HepG2 (cell line): Measurements from ENCODE around the gene LRP10. TPM values are rescaled to one million over a fixed set of nuclear protein-coding genes. Genes with fewer than 3 reads are reported as not detected.

Experiments used
- ATAC-seq: fragments of 200-7000 bp; cut with Tn5 transposase; 3 replicates; pipeline ENCODE4 v1.9.1; 2020; ENCODE audit warnings: mild to moderate bottlenecking, moderate library complexity
- BruUV-seq: library from RNA; stranded (reverse); fragments of 400-500 nt; replicated peaks from 2 replicates; lab custom pipeline; 2021; lab: Mats Ljungman, UMichigan
- CTCF ChIA-PET: fragments of 300-600 bp; formaldehyde crosslinking; extraction: SDS; loops from one replicate; lab custom pipeline; 2021; ENCODE audit warnings: low total read pairs, inconsistent platforms, low intra/inter-chr PET ratio; lab: Yijun Ruan, JAX
- POLR2A ChIA-PET: fragments of 350-600 bp; sonication (Branson Sonifier 250); formaldehyde crosslinking; loops from one replicate; lab custom pipeline; 2020; ENCODE audit warnings: antibody characterized with exemption, inconsistent platforms; lab: Yijun Ruan, JAX
- DNase-seq: peaks from one replicate; pipeline ENCODE4 v3.0.0-alpha.2; 2015; ENCODE audit warnings: low spot score
- FAIRE-seq: peaks from 3 replicates; lab custom pipeline; 2011; peaks lifted over from hg19 to GRCh38; lab: Jason Lieb, UNC
- H2AFZ ChIP-seq: one replicate; pipeline ENCODE4 v1.6.1; 2011; ENCODE audit warnings: low read length, inconsistent platforms
- H3K27ac ChIP-seq: fragments of 300-600 bp; 3 replicates; pipeline ENCODE4 v1.8.0; 2011; ENCODE audit warnings: mixed run types, mild to moderate bottlenecking, mixed read lengths, low read length, inconsistent platforms; ENCODE audit not compliant: insufficient read depth; ENCODE audit errors: extremely low read length
- H3K27me3 ChIP-seq, 2 experiments: fragments of 200-600 bp in 1 of 2; 2 replicates in 1 of 2; 3 replicates in 1 of 2; pipeline versions ENCODE4 v1.6.0 to v1.8.0; 2011; ENCODE audit warnings: low read length in 2 of 2, mild to moderate bottlenecking in 2 of 2, moderate library complexity in 2 of 2, inconsistent platforms in 1 of 2; ENCODE audit not compliant: insufficient read depth in 2 of 2, control insufficient read depth in 1 of 2
- H3K36me3 ChIP-seq, 2 experiments: fragments of 200-600 bp in 1 of 2; replicated peaks in 1 of 2; 2 replicates in 1 of 2; 3 replicates in 1 of 2; pipeline versions ENCODE4 v1.5.1 to v1.8.0; 2011; ENCODE audit warnings: low read length in 2 of 2, inconsistent platforms in 1 of 2; ENCODE audit not compliant: insufficient read depth in 2 of 2, control insufficient read depth in 1 of 2
- H3K4me1 ChIP-seq: 2 replicates; pipeline ENCODE4 v1.5.1; 2012; ENCODE audit warnings: low read length, inconsistent platforms; ENCODE audit not compliant: insufficient read depth
- H3K4me2 ChIP-seq: 2 replicates; pipeline ENCODE4 v1.6.0; 2011; ENCODE audit warnings: low read depth, low read length, inconsistent platforms
- H3K4me3 ChIP-seq, 3 experiments: fragments of 200-600 bp in 1 of 3; sonication (generic), shearing (Covaris generic) in 1 of 3; replicated peaks in 1 of 3; 2 replicates each; pipeline ENCODE4 v1.5.1; 2011 to 2016; ENCODE audit warnings: low read length in 3 of 3, inconsistent platforms in 2 of 3, low read depth in 2 of 3, mild to moderate bottlenecking in 2 of 3, control low read depth in 1 of 3, mixed read lengths in 1 of 3; ENCODE audit not compliant: insufficient read depth in 1 of 3
- H3K79me2 ChIP-seq: one replicate; pipeline ENCODE4 v1.6.1; 2011; ENCODE audit warnings: low read length, inconsistent platforms; ENCODE audit not compliant: insufficient read depth
- H3K9ac ChIP-seq: 2 replicates; pipeline ENCODE4 v1.6.0; 2011; ENCODE audit warnings: mild to moderate bottlenecking, low read depth, low read length, inconsistent platforms; ENCODE audit not compliant: insufficient read depth
- H3K9me3 ChIP-seq: 2 replicates; pipeline ENCODE4 v1.5.1; 2012; ENCODE audit warnings: mild to moderate bottlenecking, low read length
- H4K20me1 ChIP-seq: 2 replicates; pipeline ENCODE4 v1.6.0; 2011; ENCODE audit warnings: inconsistent platforms, mild to moderate bottlenecking, low read length, moderate library complexity; ENCODE audit not compliant: insufficient read depth
- CBX1 ChIP-seq: IDR thresholded peaks from one replicate; pipeline ENCODE4 v1.6.1; 2016; ENCODE audit warnings: antibody characterized with exemption, low read depth
- ELK4 ChIP-seq: sonication (generic); formaldehyde crosslinking; IDR thresholded peaks from 2 replicates; pipeline ENCODE4 v1.9.0; 2021; ENCODE audit warnings: missing genetic modification reagents, borderline replicate concordance
- ERF ChIP-seq: IDR thresholded peaks from 2 replicates; pipeline ENCODE4 v1.6.1; 2018; ENCODE audit warnings: missing biosample characterization, missing genetic modification reagents
- MTF1 ChIP-seq: sonication (generic); formaldehyde crosslinking; IDR thresholded peaks from 2 replicates; pipeline ENCODE4 v1.5.0; 2020; ENCODE audit warnings: missing genetic modification reagents
- NBN ChIP-seq: fragments of 450-650 bp; conservative IDR thresholded peaks from 2 replicates; pipeline ENCODE4 v1.6.1; 2017
- PITX1 ChIP-seq: sonication (generic); formaldehyde crosslinking; IDR thresholded peaks from 2 replicates; pipeline ENCODE4 v1.5.1; 2020; ENCODE audit warnings: mild to moderate bottlenecking, missing genetic modification reagents
- SALL2 ChIP-seq: sonication (generic); formaldehyde crosslinking; IDR thresholded peaks from 2 replicates; pipeline ENCODE4 v1.8.1; 2023; ENCODE audit warnings: mild to moderate bottlenecking, missing genetic modification reagents, inconsistent platforms
- THRA ChIP-seq: sonication (generic); formaldehyde crosslinking; IDR thresholded peaks from 2 replicates; pipeline ENCODE4 v1.4.0; 2020; ENCODE audit warnings: missing genetic modification reagents, borderline replicate concordance
- ZBTB38 ChIP-seq: sonication (generic); formaldehyde crosslinking; IDR thresholded peaks from 2 replicates; pipeline ENCODE4 v1.5.1; 2020; ENCODE audit warnings: mild to moderate bottlenecking, missing genetic modification reagents
- ZFP41 ChIP-seq: sonication (generic); formaldehyde crosslinking; IDR thresholded peaks from 2 replicates; pipeline ENCODE4 v1.4.0; 2020; ENCODE audit warnings: mild to moderate bottlenecking, missing genetic modification reagents, borderline replicate concordance
- ZNF260 ChIP-seq: sonication (generic); formaldehyde crosslinking; IDR thresholded peaks from 2 replicates; pipeline ENCODE4 v1.4.0; 2020; ENCODE audit warnings: missing genetic modification reagents, low read depth, mild to moderate bottlenecking, borderline replicate concordance
- ZNF331 ChIP-seq: sonication (generic); formaldehyde crosslinking; IDR thresholded peaks from 2 replicates; pipeline ENCODE4 v1.4.0; 2020; ENCODE audit warnings: missing genetic modification reagents
- ZNF446 ChIP-seq: sonication (generic); formaldehyde crosslinking; IDR thresholded peaks from 2 replicates; pipeline ENCODE4 v1.5.0; 2020; ENCODE audit warnings: mild to moderate bottlenecking, missing genetic modification reagents
- ZNF768 ChIP-seq: sonication (generic); formaldehyde crosslinking; IDR thresholded peaks from 2 replicates; pipeline ENCODE4 v1.4.0; 2020; ENCODE audit warnings: missing genetic modification reagents
- ZNF83 ChIP-seq: sonication (generic); formaldehyde crosslinking; IDR thresholded peaks from 2 replicates; pipeline ENCODE4 v1.4.0; 2020; ENCODE audit warnings: missing genetic modification reagents, mild to moderate bottlenecking, borderline replicate concordance
- ZZZ3 ChIP-seq: sonication (generic); formaldehyde crosslinking; IDR thresholded peaks from 2 replicates; pipeline ENCODE4 v1.4.0; 2020; ENCODE audit warnings: missing genetic modification reagents, mild to moderate bottlenecking, borderline replicate concordance
- WGBS: methylation state at CpG from one replicate; pipeline ENCODE4 v1.1.6; 2017; ENCODE audit warnings: low lambda C conversion rate; 5-methylcytosine and 5-hydroxymethylcytosine counted together
- in situ Hi-C: cut with HindIII; loops from 2 replicates; pipeline ENCODE4 v1.10.0; 2017; ENCODE audit warnings: low pct_unique_long_range_greater_than_20kb; ENCODE audit not compliant: extremely low pct_ligation_motif_present
- intact Hi-C: fragments of 100-400 bp; cut with micrococcal nuclease; formaldehyde crosslinking; loops from one replicate; pipeline ENCODE4 v1.10.0; 2022; ENCODE audit not compliant: unreplicated experiment
- polyA plus RNA-seq, 8 experiments: library from polyadenylated mRNA; depleted of rRNA in 3 of 8; stranded (reverse) in 7 of 8; unstranded in 1 of 8; fragments of >200 nt; fragmentation: Illumina TruSeq in 4 of 8; extraction: Trizol in 4 of 8; gene quantifications; 2 replicates each; pipeline versions ENCODE4 v1.2.1 to v1.2.3, GENCODE V29; 2011 to 2016; ENCODE audit warnings: low read depth in 4 of 8, missing spikeins in 1 of 8, mixed read lengths in 1 of 8; ENCODE audit not compliant: insufficient read depth in 1 of 8
- total RNA-seq, 5 experiments: library from RNA; depleted of rRNA; stranded (reverse); fragments of >200 nt; fragmentation: Illumina TruSeq; extraction: Trizol; gene quantifications; 2 replicates each; pipeline ENCODE4 v1.2.3, GENCODE V29; 2016; ENCODE audit warnings: low read depth in 1 of 5
- TF ChIP-seq, protein P1 (sequence below): sonication (generic); formaldehyde crosslinking; IDR thresholded peaks from 2 replicates; pipeline ENCODE4 v1.5.0; 2020; ENCODE audit warnings: mild to moderate bottlenecking, missing genetic modification reagents, moderate library complexity
- TF ChIP-seq, protein P2 (sequence below): sonication (generic); formaldehyde crosslinking; IDR thresholded peaks from 2 replicates; pipeline ENCODE4 v1.8.1; 2023; ENCODE audit warnings: mild to moderate bottlenecking, missing genetic modification reagents
- TF ChIP-seq, protein P3 (sequence below): sonication (generic); formaldehyde crosslinking; IDR thresholded peaks from 2 replicates; pipeline ENCODE4 v1.5.0; 2020; ENCODE audit warnings: missing genetic modification reagents

LRP10 gene
- total and polyA plus RNA-seq, 2 of the 13 experiments (the other 11 are each of a cell fraction or from before 2014, with no cell fraction given): 16.9 to 45.2 TPM

DNA sequence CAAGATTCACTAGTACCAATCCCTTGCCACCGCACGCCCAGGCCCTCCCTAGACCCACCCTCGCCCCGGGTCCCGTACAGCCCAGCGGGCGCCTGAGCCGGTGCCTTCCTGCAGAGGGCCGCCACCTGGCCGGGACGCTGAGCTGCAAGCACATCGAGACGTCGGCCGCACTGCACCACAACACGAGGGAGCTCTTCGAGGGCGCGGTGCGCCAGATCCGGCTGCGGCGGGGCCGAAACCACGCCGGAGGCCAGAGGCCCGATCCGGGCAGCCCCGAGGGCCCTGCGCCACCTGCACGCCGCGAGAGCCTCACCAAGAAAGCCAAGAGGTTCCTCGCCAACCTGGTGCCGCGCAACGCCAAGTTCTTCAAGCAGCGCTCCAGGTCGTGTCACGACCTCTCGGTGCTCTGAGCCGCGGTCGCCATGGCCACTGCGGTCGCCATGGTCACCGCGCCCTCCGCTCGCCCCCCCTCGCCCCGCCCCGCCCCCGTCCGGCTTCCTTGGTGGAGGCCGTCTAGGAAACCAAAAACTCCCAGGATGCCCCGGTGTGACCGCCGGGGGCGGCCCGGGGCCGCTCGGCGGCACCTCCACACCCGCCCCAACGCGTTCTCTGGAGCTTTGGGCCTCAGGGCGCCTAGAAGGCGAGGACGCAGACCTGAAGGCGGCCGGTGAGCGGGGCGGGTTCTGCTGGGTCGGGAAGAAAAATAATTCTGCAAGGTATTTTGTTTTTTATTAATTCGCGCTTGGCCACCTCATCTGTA lies 15.1 kb downstream of the LRP10 start:
- ATAC-seq (peak; percentile 16; the same call in 2 of the 3 replicates), DNase-seq (no peak), FAIRE-seq (no peak)
- Histone ChIP-seq H3K36me3 (no peaks in the 10 kb centered on the region), H3K79me2 (no peaks in the 10 kb centered on the region), H3K9me3 (no peaks in the 10 kb centered on the region), H3K4me3 (no peak overlapping the region), H3K4me1 (peaks cover 15% of the 10 kb centered on the region), H3K4me2 (no peak overlapping the region), H3K9ac (no peak overlapping the region), H3K27me3 (peaks cover 12 to 61% of the 10 kb centered on the region in 2 experiments; a peak in 4 of 5 replicates), H4K20me1 (no peaks in the 10 kb centered on the region), H2AFZ (no peak overlapping the region), H3K27ac (no peak overlapping the region)
- no TSS peak for BruUV-seq
- in situ Hi-C loops (no loop called here), intact Hi-C loops (no loop called here)
- WGBS: 67% methylated on average over 77 of the region's 77 CpGs
- POLR2A ChIA-PET: interaction anchor here (0.8 kb wide), 1 partner anchor 43 kb away, joined by 3 read pairs; no protein-coding TSS in a partner anchor
- CTCF ChIA-PET: no interaction called here
- TF ChIP-seq ZNF331 (CRISPR knock-in tag): no peak
- no peak for TF ChIP-seq ZFP41 (CRISPR knock-in tag)
- TF ChIP-seq NBN: no peak
- no peak for TF ChIP-seq ERF (CRISPR knock-in tag)
- TF ChIP-seq ZBTB38: peak; percentile 59; the same call in 1 of the 2 replicates
- no peak for TF ChIP-seq ZZZ3
- no peak for TF ChIP-seq SALL2
- TF ChIP-seq CBX1: no peak
- no peak for TF ChIP-seq ZNF446 (CRISPR knock-in tag)
- TF ChIP-seq, protein P1, sequence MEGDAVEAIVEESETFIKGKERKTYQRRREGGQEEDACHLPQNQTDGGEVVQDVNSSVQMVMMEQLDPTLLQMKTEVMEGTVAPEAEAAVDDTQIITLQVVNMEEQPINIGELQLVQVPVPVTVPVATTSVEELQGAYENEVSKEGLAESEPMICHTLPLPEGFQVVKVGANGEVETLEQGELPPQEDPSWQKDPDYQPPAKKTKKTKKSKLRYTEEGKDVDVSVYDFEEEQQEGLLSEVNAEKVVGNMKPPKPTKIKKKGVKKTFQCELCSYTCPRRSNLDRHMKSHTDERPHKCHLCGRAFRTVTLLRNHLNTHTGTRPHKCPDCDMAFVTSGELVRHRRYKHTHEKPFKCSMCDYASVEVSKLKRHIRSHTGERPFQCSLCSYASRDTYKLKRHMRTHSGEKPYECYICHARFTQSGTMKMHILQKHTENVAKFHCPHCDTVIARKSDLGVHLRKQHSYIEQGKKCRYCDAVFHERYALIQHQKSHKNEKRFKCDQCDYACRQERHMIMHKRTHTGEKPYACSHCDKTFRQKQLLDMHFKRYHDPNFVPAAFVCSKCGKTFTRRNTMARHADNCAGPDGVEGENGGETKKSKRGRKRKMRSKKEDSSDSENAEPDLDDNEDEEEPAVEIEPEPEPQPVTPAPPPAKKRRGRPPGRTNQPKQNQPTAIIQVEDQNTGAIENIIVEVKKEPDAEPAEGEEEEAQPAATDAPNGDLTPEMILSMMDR: 0 out of 2 replicates have a peak, but pooled peaks have one; percentile 8
- no peak for TF ChIP-seq MTF1 (CRISPR knock-in tag)
- TF ChIP-seq, protein P2, sequence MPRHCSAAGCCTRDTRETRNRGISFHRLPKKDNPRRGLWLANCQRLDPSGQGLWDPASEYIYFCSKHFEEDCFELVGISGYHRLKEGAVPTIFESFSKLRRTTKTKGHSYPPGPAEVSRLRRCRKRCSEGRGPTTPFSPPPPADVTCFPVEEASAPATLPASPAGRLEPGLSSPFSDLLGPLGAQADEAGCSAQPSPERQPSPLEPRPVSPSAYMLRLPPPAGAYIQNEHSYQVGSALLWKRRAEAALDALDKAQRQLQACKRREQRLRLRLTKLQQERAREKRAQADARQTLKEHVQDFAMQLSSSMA (CRISPR knock-in tag): no peak
- TF ChIP-seq, protein P3, sequence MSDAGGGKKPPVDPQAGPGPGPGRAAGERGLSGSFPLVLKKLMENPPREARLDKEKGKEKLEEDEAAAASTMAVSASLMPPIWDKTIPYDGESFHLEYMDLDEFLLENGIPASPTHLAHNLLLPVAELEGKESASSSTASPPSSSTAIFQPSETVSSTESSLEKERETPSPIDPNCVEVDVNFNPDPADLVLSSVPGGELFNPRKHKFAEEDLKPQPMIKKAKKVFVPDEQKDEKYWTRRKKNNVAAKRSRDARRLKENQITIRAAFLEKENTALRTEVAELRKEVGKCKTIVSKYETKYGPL (CRISPR knock-in tag): no peak
- TF ChIP-seq ELK4 (CRISPR knock-in tag): no peak
- no peak for TF ChIP-seq ZNF260 (CRISPR knock-in tag)
- TF ChIP-seq ZNF768 (CRISPR knock-in tag): 0 out of 2 replicates have a peak, but pooled peaks have one; percentile 35
- no peak for TF ChIP-seq THRA (CRISPR knock-in tag)
- no peak for TF ChIP-seq ZNF83 (CRISPR knock-in tag)
- TF ChIP-seq PITX1 (CRISPR knock-in tag): no peak
